ENCODE measurements around the gene NPDC1.

Gene NPDC1

DNA sequence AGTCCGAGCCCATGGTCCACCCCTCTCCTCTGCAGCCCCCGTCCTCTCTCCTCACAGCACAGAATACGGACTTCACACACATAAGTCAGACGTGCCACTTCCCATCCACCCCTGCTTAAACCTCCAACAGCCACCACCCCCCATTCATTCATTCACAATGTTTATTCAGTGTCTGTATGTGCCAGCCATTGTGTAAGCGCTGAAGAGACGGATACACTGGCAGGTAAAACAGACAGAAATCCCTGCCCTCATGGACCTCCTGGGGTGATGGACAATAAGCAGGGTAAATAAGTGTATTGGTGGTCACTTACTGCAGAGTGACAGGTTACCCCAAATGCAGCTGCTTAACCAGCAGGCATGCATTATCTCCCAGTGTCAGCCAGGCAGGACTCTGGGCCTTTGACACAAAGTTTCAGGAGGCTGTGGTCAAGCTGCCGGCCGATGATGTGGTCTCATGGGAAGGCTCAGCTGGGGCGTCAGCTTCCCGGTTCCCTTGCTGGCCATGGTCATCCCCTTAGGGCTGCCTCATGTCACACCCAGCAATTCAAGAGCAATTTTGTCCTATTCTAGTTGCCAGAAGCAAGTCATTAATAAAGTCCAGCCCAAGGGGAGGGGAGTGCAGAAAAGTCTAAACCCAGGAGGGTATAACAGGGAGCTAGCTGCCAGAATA, 55.6 kb downstream of the NPDC1 start:
- no peak for DNase-seq
